ENCODE data around the gene RELL1. TPM values are rescaled to one million over a fixed set of nuclear protein-coding genes. Genes with fewer than 3 reads are reported as not detected.

RELL1 gene
- total RNA-seq, 2 experiments from 2014 or later: 53.5 to 62.3 TPM

DNA sequence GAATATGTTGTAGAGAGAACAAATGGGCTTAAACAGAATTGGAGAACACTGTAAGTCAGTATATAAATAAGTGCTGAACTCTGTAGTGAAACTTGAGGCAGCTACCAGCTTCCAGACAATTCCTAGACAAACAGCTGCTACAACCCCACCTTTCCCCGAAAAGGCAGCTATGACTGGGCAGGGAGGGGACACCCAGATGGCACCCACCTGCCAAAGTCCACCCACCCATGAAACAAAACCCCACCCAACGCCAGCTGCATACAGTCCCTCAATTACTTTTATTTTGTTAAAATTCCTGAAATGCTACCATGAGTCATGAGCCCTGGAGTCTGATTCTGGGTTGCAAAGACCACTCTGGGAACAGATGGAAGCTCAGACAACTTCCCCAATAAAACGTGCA lies 24.4 kb downstream of the RELL1 start:
- H3K9me2 ChIP-seq (ENCODE audit: insufficient read depth, low read length): no peaks in the 10 kb centered on the region
- TF ChIP-seq, protein P1, sequence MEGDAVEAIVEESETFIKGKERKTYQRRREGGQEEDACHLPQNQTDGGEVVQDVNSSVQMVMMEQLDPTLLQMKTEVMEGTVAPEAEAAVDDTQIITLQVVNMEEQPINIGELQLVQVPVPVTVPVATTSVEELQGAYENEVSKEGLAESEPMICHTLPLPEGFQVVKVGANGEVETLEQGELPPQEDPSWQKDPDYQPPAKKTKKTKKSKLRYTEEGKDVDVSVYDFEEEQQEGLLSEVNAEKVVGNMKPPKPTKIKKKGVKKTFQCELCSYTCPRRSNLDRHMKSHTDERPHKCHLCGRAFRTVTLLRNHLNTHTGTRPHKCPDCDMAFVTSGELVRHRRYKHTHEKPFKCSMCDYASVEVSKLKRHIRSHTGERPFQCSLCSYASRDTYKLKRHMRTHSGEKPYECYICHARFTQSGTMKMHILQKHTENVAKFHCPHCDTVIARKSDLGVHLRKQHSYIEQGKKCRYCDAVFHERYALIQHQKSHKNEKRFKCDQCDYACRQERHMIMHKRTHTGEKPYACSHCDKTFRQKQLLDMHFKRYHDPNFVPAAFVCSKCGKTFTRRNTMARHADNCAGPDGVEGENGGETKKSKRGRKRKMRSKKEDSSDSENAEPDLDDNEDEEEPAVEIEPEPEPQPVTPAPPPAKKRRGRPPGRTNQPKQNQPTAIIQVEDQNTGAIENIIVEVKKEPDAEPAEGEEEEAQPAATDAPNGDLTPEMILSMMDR (conservative IDR thresholded peaks at IDR 0.05; ENCODE audit: low read length): no peak
- no peak for TF ChIP-seq EZH2phosphoT487 (IDR thresholded peaks at IDR 0.05; ENCODE audit: borderline replicate concordance, low read depth, low read length)
- intact Hi-C loops (cut with micrococcal nuclease; ENCODE audit: unreplicated experiment): no loop called here
- peaks cover 12% of the 10 kb centered on the region; the same call in 1 of the 2 replicates for H3K9me3 ChIP-seq (ENCODE audit: low read length)
- peaks cover 6% of the 10 kb centered on the region for H3K4me1 ChIP-seq (ENCODE audit: insufficient read depth, low read length, poor library complexity, severe bottlenecking)
- POLR2A ChIA-PET: interaction anchor here (0.8 to 1.4 kb wide), 2 partner anchors 10 to 41 kb away, joined by 3 to 9 read pairs; no protein-coding TSS in a partner anchor
- BruUV-seq (replicated peaks): no TSS peak
- H4K20me1 ChIP-seq (ENCODE audit: insufficient read depth, low read length): peaks cover 14% of the 10 kb centered on the region; the same call in 1 of the 2 replicates
- H3K4me2 ChIP-seq (ENCODE audit: low read length): no peak overlapping the region
- peaks cover 47% of the 10 kb centered on the region; the same call in 1 of the 2 replicates for H3K79me2 ChIP-seq (ENCODE audit: insufficient read depth, low read depth, low read length)
- no peak overlapping the region for H2AFZ ChIP-seq (ENCODE audit: low read length)
- H3K4me3 ChIP-seq (ENCODE audit: low read depth, low read length, poor library complexity, severe bottlenecking): no peak overlapping the region
- peaks cover 28% of the 10 kb centered on the region for H3K36me3 ChIP-seq (ENCODE audit: insufficient read depth, low read length)
- CTCF ChIA-PET (ENCODE audit: unreplicated experiment): interaction anchor here (0.8 kb wide), 1 partner anchor 12 kb away, joined by 3 read pairs; no protein-coding TSS in a partner anchor
- no peak overlapping the region for H3K27ac ChIP-seq (ENCODE audit: low read depth, low read length, poor library complexity, severe bottlenecking)
- DNase-seq (ENCODE audit: low spot score): no peak

DNA sequence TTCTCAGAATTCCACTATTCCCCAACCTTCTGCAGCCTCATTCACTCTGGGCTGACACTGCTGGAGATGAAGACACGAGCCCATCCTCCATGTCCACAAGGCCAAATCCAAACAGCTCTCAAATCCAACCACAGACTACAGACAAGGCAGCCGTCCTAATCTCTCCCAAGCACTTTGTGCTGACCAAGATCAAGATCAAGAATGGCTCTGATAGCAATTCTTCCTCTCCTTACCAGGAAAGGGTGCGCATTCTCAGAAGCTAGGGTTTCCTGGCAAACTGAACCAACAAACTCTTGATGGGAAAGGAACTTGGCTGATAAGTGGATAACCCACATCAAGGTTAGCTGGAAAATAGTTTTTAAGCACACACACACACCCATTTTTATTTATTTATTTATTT lies 26.5 kb downstream of the RELL1 start:
- DNase-seq (ENCODE audit: low spot score): no peak
- Histone ChIP-seq H3K79me2 (ENCODE audit: insufficient read depth, low read depth, low read length) (peaks cover 43% of the 10 kb centered on the region; the same call in 1 of the 2 replicates), H3K9me3 (ENCODE audit: low read length) (peaks cover 25% of the 10 kb centered on the region; the same call in 1 of the 2 replicates), H3K36me3 (ENCODE audit: insufficient read depth, low read length) (peaks cover 45% of the 10 kb centered on the region), H4K20me1 (ENCODE audit: insufficient read depth, low read length) (no peaks in the 10 kb centered on the region), H3K4me2 (ENCODE audit: low read length) (no peak overlapping the region), H3K9me2 (ENCODE audit: insufficient read depth, low read length) (no peaks in the 10 kb centered on the region), H3K4me3 (ENCODE audit: low read depth, low read length, poor library complexity, severe bottlenecking) (no peak overlapping the region), H3K4me1 (ENCODE audit: insufficient read depth, low read length, poor library complexity, severe bottlenecking) (no peaks in the 10 kb centered on the region), H3K27ac (ENCODE audit: low read depth, low read length, poor library complexity, severe bottlenecking) (no peak overlapping the region), H2AFZ (ENCODE audit: low read length) (no peak overlapping the region)
- intact Hi-C loops (cut with micrococcal nuclease; ENCODE audit: unreplicated experiment): no loop called here
- TF ChIP-seq, protein P1 (conservative IDR thresholded peaks at IDR 0.05; ENCODE audit: low read length): no peak
- no peak for TF ChIP-seq EZH2phosphoT487 (IDR thresholded peaks at IDR 0.05; ENCODE audit: borderline replicate concordance, low read depth, low read length)
- ChIA-PET POLR2A (interaction anchor here (0.5 to 2.3 kb wide), 7 partner anchors 8 to 63 kb away, joined by 3 to 14 read pairs (median 4); partner anchors contain the start of gene RELL1), CTCF (ENCODE audit: unreplicated experiment) (interaction anchor here (1.0 kb wide), 1 partner anchor 8 kb away, joined by 3 read pairs; no protein-coding TSS in a partner anchor)
- BruUV-seq (replicated peaks): no TSS peak

DNA sequence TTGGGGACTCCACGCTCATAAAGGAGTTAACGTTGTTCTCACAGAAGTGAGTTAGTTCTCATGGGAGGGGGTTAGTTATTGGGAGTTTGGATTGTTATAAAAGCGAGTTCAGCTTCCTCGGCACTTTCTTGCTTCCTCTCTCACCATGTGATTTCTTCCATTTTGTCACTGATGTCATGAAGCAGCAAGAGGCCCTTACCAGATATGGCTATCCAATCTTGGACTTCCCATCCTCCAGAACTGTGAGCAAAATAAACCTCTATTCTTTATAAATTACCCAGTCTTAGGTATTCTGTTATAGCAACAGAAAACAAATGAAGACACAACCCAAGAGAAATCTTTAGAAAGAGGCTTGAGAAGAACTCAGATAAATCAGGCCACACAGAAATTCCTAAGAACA lies 29.5 kb downstream of the RELL1 start:
- BruUV-seq (replicated peaks): no TSS peak
- POLR2A ChIA-PET: interaction anchor here (2.0 kb wide), 1 partner anchor 19 kb away, joined by 8 read pairs; no protein-coding TSS in a partner anchor
- no peaks in the 10 kb centered on the region for H4K20me1 ChIP-seq (ENCODE audit: insufficient read depth, low read length)
- H3K79me2 ChIP-seq (ENCODE audit: insufficient read depth, low read depth, low read length): peaks cover 44% of the 10 kb centered on the region; the same call in 1 of the 2 replicates
- H2AFZ ChIP-seq (ENCODE audit: low read length): no peak overlapping the region
- peaks cover 8% of the 10 kb centered on the region for H3K4me1 ChIP-seq (ENCODE audit: insufficient read depth, low read length, poor library complexity, severe bottlenecking)
- no peak overlapping the region for H3K27ac ChIP-seq (ENCODE audit: low read depth, low read length, poor library complexity, severe bottlenecking)
- H3K9me2 ChIP-seq (ENCODE audit: insufficient read depth, low read length): no peaks in the 10 kb centered on the region
- H3K9me3 ChIP-seq (ENCODE audit: low read length): peaks cover 35% of the 10 kb centered on the region; the same call in 1 of the 2 replicates
- CTCF ChIA-PET (ENCODE audit: unreplicated experiment): no interaction called here
- H3K4me3 ChIP-seq (ENCODE audit: low read depth, low read length, poor library complexity, severe bottlenecking): no peak overlapping the region
- H3K4me2 ChIP-seq (ENCODE audit: low read length): no peak overlapping the region
- H3K36me3 ChIP-seq (ENCODE audit: insufficient read depth, low read length): peaks cover 67% of the 10 kb centered on the region
- intact Hi-C loops (cut with micrococcal nuclease; ENCODE audit: unreplicated experiment): no loop called here
- DNase-seq (ENCODE audit: low spot score): no peak
- TF ChIP-seq, protein P1 (conservative IDR thresholded peaks at IDR 0.05; ENCODE audit: low read length): no peak
- no peak for TF ChIP-seq EZH2phosphoT487 (IDR thresholded peaks at IDR 0.05; ENCODE audit: borderline replicate concordance, low read depth, low read length)
